Pons (tissue), 1 donor: ENCODE measurements around the gene LCK.

Experiments used
- DNase-seq: peaks from one replicate; pipeline ENCODE4 v3.0.0-alpha.2; 2016; ENCODE audit warnings: low spot score

The LCK gene

GRCh38 chr1:32250893-32251716 is at the start of gene LCK:
Gene LCK (plus strand): TSS chr1:32251265. CDS start chr1:32274330, 23,065 bp downstream.
- DNase-seq = no peak

DNA sequence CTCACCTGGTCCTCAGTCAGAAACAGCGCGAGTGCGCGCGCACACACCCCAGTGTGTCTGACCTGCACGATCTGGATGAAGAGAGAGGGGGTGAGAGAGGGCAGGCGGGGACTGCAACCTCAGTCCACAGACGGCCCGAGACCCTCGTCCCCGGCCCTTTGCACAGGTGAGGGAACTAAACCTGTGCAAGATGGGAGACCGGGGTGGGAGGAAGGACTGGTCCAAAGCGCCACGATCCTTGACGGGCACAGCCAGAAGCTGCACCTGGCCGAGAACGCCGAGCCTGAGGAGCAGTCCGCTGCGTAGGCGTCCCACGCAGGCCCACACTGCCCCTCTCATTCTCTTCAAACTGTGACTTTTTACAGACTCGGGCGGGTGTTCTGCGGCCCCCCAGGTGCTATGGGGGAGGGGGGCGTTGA is 46.1 kb upstream of the LCK start:
- no peak for DNase-seq

DNA sequence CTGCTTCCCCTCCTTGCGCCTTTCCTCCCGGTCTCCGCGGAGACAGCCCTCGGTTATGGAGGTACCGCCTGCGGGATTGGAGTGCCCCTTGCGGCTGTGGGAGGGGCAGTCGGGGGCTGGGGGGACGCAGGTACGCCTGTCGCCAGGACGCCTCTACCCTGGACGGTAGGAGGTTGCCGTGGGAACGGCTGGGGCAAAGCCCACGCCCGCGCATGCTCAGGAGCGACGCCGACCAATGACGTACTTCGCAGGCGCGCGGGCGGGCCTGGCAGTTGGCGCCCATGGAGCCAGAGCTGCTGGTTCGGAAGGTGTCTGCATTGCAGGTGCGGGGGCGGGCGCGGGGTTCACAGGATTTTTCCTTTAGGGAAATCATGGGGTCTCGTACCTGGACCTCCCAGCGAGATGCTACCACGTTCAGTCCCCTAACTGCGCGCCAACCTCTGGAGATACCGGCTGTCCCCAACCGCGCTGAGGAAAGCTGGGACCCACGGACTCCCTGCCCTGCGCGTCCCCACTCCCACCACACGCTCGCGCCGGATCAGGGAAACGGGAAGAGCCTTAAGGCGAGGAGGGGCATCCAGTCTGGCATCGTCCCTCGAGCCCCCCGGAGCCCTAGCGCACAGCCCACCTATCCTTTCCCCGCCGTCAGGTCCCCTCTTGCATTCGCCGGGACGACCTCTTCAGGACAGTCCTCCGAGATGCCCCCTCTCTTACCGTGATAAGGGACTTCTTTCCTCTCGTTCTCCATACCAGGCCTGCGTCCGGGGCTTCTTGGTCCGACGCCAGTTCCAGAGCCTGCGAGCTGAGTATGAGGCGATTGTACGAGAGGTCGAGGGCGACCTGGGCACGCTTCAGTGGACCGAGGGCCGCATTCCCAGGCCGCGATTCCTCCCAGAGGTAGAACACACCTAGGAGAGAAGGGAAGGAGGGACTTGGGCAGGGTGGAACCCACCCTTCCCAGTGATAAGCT is 45.4 kb upstream of the LCK start, which contains the start of gene IQCC:
Gene IQCC (plus strand): TSS at position 271 of the 970 bp plus-strand sequence. CDS start 11 bp downstream, at position 282.
- peak; percentile 76 for DNase-seq

- no peak for DNase-seq
Measured at GRCh38 chr1:32208469-32208868, 42.6 kb upstream of the LCK start.

DNA sequence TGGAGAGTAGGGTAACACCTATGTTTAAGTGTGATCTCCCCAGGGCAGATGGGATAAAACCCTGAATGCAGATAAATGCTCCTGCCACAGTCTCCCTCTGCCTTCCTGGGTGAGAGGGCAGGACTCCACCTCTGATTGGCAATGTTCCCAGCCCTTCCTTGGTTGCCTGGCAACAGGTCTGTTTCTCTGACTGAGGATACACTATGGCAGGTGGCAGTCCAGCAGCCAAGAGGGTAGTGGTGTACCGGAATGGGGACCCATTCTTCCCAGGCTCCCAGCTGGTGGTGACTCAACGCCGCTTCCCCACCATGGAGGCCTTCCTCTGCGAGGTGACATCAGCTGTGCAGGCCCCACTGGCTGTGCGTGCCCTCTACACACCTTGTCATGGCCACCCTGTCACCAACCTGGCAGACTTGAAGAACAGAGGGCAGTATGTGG is 42.2 kb upstream of the LCK start, which contains the start of gene DCDC2B:
Gene DCDC2B (plus strand): TSS at position 199 of the 438 bp plus-strand sequence. CDS start 5 bp downstream, at position 204.
- no peak for DNase-seq

DNA sequence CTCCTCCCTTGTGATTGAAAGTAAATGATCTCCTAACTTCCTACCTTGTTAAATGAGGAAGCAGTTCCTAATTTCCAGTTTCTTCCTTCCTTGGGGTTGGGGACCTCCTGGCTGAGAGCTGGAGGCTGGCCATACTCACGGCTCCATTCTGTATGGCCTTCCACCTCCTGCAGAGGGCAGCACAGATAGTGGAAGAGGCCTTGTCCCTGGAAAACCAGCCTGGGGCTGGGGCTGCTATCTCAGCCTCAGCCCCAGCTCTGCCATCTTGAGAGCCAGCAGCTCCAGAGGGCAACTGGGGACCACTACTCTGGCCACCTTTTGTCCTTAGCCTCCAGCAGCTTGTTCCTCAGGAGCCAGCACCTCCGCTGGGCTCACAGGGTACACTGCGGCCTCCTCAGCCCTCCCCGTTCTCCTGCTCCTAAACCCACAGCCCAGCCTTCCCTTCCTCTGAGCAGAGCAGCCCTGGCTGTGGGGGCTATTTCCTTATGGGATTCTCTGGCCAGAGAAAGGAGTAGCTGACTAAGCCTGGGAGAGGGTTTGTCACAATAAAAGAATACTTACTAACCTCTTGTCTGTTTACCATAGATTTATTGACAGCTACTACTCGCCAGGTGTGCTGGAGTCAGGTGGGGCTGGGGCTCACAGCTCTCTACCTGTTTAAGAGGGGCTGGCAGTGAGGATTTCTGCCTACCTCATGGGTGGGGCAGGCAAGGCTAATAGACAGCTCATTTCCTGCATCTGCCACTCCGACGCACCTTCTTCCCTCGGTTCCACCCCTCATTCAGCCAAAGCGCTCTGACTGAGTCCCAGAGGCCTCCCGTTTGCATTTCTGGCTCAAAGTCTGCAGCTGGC is 35.2 kb upstream of the LCK start:
- peak; percentile 74 for DNase-seq

GRCh38 chr1:32216566-32216965 is 34.5 kb upstream of the LCK start:
- DNase-seq = no peak

GRCh38 chr1:32219022-32219421 is 32.0 kb upstream of the LCK start:
- no peak for DNase-seq

DNA sequence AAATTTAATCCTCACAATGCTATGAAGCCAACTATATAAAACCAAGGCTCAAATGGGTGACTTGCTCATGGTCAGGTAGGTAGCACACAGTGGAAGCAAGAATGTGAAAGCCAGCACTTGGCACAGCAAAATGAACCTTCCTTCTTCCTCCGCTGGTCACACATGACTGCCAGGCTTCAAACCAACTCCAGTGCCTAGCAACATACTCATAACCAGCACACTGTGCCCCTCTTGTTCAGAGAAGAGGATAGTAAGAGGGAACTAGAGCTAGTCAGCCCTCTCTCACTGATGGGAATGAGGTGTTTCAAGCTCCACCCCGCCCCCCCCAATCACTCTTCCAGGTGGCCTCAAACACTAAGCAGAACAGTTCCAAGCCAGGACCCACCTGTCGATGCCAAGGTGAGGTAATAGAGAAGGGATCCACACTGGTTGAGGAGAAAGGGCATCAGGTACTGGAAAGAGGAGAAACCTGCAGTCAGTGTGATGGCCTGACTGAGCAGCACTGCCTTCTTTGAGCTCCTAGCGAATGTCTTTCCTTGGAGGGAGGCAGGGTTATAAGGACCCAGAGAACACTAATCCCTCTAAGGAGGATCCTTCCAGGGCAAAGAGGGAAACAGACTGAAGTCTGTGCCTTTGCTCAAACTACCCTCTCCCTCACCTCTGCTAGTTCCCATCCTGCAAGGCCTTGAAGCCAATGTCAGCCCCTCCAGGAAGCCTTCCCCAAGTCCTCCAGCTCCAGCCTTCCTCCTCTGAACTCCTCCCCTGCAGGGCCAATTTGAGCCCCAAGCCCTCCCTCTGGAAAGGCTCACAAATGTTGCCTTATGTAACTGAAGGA is 30.1 kb upstream of the LCK start:
- no peak for DNase-seq

- DNase-seq = no peak
Measured at GRCh38 chr1:32221581-32221979, 29.5 kb upstream of the LCK start.

GRCh38 chr1:32221980-32222755 is 28.9 kb upstream of the LCK start, which contains the start of the genes EIF3I and TMEM234:
Gene EIF3I (plus strand): TSS chr1:32222407. CDS start chr1:32222442, 35 bp downstream.
Gene TMEM234 (minus strand): TSS chr1:32222353. CDS start chr1:32222322, 31 bp downstream.
- DNase-seq = peak; percentile 94

DNA sequence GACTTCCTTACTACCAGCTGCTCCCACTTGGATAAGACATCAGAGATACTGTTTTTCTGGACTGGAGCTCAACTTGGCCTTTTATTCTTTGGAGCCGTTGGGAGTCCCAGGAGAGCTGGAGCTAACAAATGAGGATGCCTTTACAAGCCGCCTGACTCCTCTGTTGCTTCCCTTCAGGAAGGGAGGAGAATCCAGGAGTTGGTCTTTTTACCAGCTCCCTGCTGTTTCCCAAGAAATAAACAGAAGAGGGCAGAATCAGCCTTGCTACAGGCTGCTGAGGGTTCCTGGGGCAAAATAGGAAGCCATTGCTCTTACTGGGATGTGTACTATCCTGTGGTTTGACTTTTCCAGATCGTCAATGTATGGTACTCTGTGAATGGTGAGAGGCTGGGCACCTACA is 27.4 kb upstream of the LCK start:
- no peak for DNase-seq

DNA sequence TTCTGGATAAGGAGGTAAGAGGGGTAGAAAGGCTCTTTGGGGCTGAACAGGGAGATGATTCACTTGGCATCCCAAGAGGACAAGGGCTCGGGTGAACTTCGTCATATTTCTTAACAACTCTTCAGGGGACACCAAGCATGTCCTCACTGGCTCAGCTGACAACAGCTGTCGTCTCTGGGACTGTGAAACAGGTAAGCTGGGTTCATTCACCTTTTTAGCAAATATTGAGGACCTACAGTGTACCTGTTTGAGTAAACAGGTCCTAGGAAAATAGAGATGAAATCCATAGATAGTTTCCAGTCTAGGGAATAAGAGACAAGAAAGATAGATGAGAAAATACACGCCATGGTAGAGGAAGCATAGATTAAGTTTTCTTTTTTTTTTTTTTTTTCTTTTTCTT is 26.8 kb upstream of the LCK start:
- no peak for DNase-seq

DNA sequence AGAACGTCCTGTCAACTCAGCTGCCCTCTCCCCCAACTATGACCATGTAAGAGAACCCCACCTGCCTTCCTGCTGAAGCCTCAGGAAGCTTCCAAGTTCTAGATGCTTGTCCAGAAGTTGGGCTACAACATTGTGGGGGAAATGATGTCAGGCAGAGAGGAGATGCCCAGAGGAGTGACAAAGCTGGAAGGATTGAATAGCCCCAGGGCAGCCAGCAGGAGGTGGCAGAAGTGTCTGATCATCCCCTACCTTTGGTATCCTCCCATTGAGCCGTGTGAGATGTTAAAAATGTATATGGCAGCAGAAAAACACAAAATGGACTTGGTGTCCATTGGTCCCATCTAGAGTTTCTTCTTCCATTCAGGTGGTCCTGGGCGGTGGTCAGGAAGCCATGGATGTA is 22.3 kb upstream of the LCK start:
- no peak for DNase-seq

DNA sequence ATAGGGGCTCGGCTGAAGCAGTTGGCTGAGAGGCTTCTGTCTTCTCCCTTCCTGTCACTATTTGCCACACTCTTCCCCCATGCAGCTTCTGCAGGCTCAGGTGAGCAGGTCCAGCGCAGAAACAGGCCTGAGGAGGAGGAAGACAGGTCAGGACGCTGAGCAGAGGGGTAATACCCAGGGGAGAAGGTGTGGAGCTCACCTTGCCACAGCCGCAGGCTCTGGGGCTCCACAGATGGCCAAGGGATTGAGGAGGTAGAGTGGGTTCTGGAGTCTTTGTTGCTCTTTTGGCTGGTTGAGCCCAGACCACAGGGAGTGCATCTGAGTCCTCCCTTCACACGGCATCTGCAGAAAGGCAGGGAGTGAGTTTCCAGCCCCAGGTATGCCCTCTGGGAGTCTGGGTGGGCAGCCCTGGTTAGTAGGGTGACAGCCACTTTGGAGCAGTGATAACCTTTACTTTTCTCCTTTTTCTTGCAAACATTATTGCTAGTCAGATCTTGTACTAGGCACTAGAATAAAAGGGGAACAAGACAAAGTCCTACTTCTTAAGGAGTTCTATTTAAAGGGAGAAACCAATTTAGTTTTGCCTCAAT is 19.1 kb upstream of the LCK start:
- DNase-seq = no peak

DNA sequence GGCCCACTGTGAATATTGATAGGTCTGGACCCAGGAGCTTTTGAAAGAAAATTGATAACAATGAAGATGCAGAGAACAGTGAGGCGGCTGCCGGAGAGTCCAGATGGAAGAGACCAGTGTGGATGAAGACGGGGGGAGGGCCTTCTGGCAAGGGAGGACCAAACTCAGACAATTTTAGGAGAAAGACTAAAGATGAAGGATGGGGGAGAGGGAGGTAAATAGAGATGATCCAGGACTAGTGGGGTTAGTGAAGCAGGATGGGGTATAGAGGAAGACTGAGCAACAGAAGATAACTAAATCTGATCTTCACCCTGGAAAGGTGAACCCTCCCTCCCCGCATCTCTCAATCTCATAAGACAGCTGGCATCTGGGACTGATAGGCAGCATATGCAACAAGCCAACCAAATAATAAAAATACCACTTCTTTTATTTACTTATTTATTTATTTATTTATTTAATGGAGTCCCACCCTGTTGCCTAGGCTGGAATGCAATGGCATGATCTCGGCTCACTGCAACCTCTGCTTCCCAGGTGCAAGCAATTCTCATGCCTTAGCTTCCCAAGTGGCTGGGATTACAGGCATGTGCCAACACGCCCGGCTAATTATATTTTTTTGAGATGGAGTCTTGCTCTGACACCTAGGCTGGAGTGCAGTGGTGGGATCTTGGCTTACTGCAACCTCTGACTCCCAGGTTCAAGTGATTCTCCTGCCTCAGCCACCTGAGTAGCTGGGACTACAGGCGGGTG is 18.3 kb upstream of the LCK start:
- no peak for DNase-seq

- DNase-seq = no peak
Measured at GRCh38 chr1:32234792-32235191, 16.3 kb upstream of the LCK start.

- peak; percentile 22 for DNase-seq
Measured at GRCh38 chr1:32239337-32239736, 11.7 kb upstream of the LCK start.

GRCh38 chr1:32239790-32240139 is 11.3 kb upstream of the LCK start:
- no peak for DNase-seq
